ENCODE results near the gene MAPK8.

MAPK8 gene

GRCh38 chr10:48444266-48444665 is 137.8 kb downstream of the MAPK8 start:
- DNase-seq (ENCODE audit: insufficient read length, low spot score) (no peak), FAIRE-seq (no peak)

- FAIRE-seq (no peak), DNase-seq (ENCODE audit: insufficient read length, low spot score) (no peak)
These were observed 138.7 kb downstream of the MAPK8 start for GRCh38 chr10:48444861-48445841.

- FAIRE-seq (no peak), DNase-seq (ENCODE audit: insufficient read length, low spot score) (no peak)
These were observed 139.5 kb downstream of the MAPK8 start for GRCh38 chr10:48445932-48446331.

GRCh38 chr10:48446785-48447184 is 140.3 kb downstream of the MAPK8 start:
- peak; percentile 4 for DNase-seq (ENCODE audit: insufficient read length, low spot score)
- no peak for FAIRE-seq

GRCh38 chr10:48447356-48448215 is 141.1 kb downstream of the MAPK8 start:
- FAIRE-seq (no peak), DNase-seq (ENCODE audit: insufficient read length, low spot score) (peak; percentile 8)

- FAIRE-seq (no peak), DNase-seq (ENCODE audit: insufficient read length, low spot score) (no peak)
These were observed 142.3 kb downstream of the MAPK8 start for GRCh38 chr10:48448796-48449195.

- no peak for DNase-seq (ENCODE audit: insufficient read length, low spot score)
- FAIRE-seq = no peak
These were observed 143.2 kb downstream of the MAPK8 start for GRCh38 chr10:48449501-48450232.

GRCh38 chr10:48450233-48450740 is 143.8 kb downstream of the MAPK8 start:
- FAIRE-seq (no peak), DNase-seq (ENCODE audit: insufficient read length, low spot score) (no peak)

GRCh38 chr10:48450741-48451466 is 144.4 kb downstream of the MAPK8 start:
- FAIRE-seq = no peak

GRCh38 chr10:48451969-48452878 is 145.7 kb downstream of the MAPK8 start:
- FAIRE-seq (no peak), DNase-seq (ENCODE audit: insufficient read length, low spot score) (no peak)

More at GRCh38 chr10:48450741-48451466, 144.4 kb downstream of the MAPK8 start:
- DNase-seq (ENCODE audit: insufficient read length, low spot score) = no peak

GRCh38 chr10:48452879-48453412 is 146.5 kb downstream of the MAPK8 start:
- DNase-seq (ENCODE audit: insufficient read length, low spot score) (no peak), FAIRE-seq (no peak)

- FAIRE-seq (no peak), DNase-seq (ENCODE audit: insufficient read length, low spot score) (no peak)
These were observed 147.2 kb downstream of the MAPK8 start for GRCh38 chr10:48453451-48454301.

GRCh38 chr10:48454302-48455054 is 148.0 kb downstream of the MAPK8 start:
- no peak for DNase-seq (ENCODE audit: insufficient read length, low spot score)
- no peak for FAIRE-seq

- FAIRE-seq = no peak
- no peak for DNase-seq (ENCODE audit: insufficient read length, low spot score)
These were observed 148.5 kb downstream of the MAPK8 start for GRCh38 chr10:48455055-48455391.

GRCh38 chr10:48455392-48456151 is 149.1 kb downstream of the MAPK8 start:
- DNase-seq (ENCODE audit: insufficient read length, low spot score) = no peak
- no peak for FAIRE-seq

- no peak for DNase-seq (ENCODE audit: insufficient read length, low spot score)
- FAIRE-seq = no peak
These were observed 149.9 kb downstream of the MAPK8 start for GRCh38 chr10:48456361-48456804.

Data from GM19239 (cell line).